Measurements from ENCODE around the gene MRPS14. TPM values are rescaled to one million over a fixed set of nuclear protein-coding genes. Genes with fewer than 3 reads are reported as not detected.

The MRPS14 gene
- total RNA-seq (2014; rRNA removed; shearing (Covaris generic)) = 35.5 and 43.7 TPM in 2 replicates
- 47.1 and 49.6 TPM in 2 replicates for total RNA-seq (2022)
- Bru-seq, nascent RNA = percentile 85 among the genes with signal in this experiment
- percentile 82 among the genes with signal in this experiment for BruChase-seq, experiment 1, labeled RNA remaining after a 6-hour chase
- percentile 81 among the genes with signal in this experiment for BruChase-seq, experiment 2, labeled RNA remaining after a 2-hour chase
- long read RNA-seq, transcript MRPS14-201 (3 exons, 910 nt) = minor isoform, 10 of 119 reads
- long read RNA-seq, transcript MRPS14-202 (3 exons, 2,115 nt) = major isoform, 91 of 119 reads
- long read RNA-seq, partial matches to known transcripts = 4 of 119 reads
- long read RNA-seq, other reads (novel, unspliced or antisense) = 14 of 119 reads

DNA sequence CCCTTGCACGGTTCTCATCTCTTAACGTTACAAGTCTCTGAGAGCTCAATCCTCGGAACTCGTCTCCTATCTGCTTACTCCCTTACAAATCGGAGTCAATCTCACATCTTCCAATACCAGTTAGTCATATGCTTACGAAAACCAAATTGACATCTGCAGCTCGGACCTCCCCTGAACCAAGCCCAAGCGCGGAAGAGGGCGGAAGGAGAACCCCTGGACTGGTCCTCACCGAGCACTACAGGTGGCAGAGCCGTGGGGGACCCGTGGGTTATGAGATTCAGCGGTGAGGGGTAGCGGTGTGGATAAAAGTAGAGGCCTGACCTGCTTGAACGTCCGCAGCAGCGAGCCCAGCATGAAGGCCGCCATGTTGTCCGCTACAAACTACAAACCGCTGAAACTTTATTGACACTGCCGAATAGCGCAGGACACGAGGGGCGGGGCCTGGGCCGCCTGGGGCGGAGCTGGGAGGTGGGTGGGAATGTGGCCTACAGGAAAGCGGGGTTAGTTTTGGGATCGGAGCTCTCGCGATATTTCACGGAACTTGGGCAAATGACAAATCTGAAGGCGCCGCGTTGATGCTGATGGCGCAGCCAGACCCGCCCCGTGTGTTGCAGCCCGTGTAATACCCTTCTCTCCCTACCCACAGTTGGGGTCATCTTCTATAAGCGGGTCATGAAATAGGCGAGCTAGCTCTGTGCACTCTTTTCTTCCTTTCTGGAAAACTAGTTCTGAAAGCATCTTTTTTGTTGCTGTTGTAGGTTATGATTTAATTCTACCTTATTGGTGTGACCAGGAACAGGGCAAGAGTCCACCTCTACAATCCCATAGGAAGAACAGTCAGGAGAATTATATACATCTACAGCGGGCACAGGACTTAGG, at the start of gene MRPS14:
Gene MRPS14, minus strand, starts transcription at position 383 of the 879 bp plus-strand sequence. Its CDS starts 17 bp downstream, at position 366.
- H3K79me2 ChIP-seq (ENCODE audit: insufficient read depth, low read depth, low read length) = peaks cover 34% of the 10 kb centered on the region
- ChIA-PET CTCF (ENCODE audit: unreplicated experiment) (interaction anchor here (0.6 to 1.6 kb wide), 5 partner anchors 22 to 346 kb away, joined by 3 to 5 read pairs (median 3); no protein-coding TSS in a partner anchor), POLR2A (interaction anchor here (0.5 to 2.2 kb wide), 17 partner anchors 9 to 1155 kb away, joined by 3 to 27 read pairs (median 3); partner anchors contain the start of genes CACYBP, GAS5 and ZBTB37)
- DNase-seq (ENCODE audit: low spot score) = peak; percentile 99
- TSS peak; percentile 84 for BruUV-seq (replicated peaks)
- intact Hi-C loops (cut with micrococcal nuclease; ENCODE audit: unreplicated experiment) = loop anchor here (2.0 to 10.0 kb wide), 2 partner anchors 22 to 1182 kb away; partner anchors contain the start of gene COP1
- H3K4me1 ChIP-seq (ENCODE audit: insufficient read depth, low read length, poor library complexity, severe bottlenecking) = peaks cover 18% of the 10 kb centered on the region
- H3K27ac ChIP-seq (ENCODE audit: low read depth, low read length, poor library complexity, severe bottlenecking) = peak within 1 kb of the TSS; percentile 64
- H3K4me3 ChIP-seq (ENCODE audit: low read depth, low read length, poor library complexity, severe bottlenecking) = peak within 1 kb of the TSS; percentile 96
- peak within 1 kb of the TSS; percentile 98 for H2AFZ ChIP-seq (ENCODE audit: low read length)
- no peaks in the 10 kb centered on the region for H3K9me3 ChIP-seq (ENCODE audit: low read length)
- H4K20me1 ChIP-seq (ENCODE audit: insufficient read depth, low read length) = no peaks in the 10 kb centered on the region
- peaks cover 10% of the 10 kb centered on the region; the same call in 1 of the 2 replicates for H3K36me3 ChIP-seq (ENCODE audit: insufficient read depth, low read length)
- TF ChIP-seq EZH2phosphoT487 (IDR thresholded peaks at IDR 0.05; ENCODE audit: borderline replicate concordance, low read depth, low read length) = no peak
- TF ChIP-seq, protein P1, sequence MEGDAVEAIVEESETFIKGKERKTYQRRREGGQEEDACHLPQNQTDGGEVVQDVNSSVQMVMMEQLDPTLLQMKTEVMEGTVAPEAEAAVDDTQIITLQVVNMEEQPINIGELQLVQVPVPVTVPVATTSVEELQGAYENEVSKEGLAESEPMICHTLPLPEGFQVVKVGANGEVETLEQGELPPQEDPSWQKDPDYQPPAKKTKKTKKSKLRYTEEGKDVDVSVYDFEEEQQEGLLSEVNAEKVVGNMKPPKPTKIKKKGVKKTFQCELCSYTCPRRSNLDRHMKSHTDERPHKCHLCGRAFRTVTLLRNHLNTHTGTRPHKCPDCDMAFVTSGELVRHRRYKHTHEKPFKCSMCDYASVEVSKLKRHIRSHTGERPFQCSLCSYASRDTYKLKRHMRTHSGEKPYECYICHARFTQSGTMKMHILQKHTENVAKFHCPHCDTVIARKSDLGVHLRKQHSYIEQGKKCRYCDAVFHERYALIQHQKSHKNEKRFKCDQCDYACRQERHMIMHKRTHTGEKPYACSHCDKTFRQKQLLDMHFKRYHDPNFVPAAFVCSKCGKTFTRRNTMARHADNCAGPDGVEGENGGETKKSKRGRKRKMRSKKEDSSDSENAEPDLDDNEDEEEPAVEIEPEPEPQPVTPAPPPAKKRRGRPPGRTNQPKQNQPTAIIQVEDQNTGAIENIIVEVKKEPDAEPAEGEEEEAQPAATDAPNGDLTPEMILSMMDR (conservative IDR thresholded peaks at IDR 0.05; ENCODE audit: low read length) = no peak
- peak within 1 kb of the TSS; percentile 89 for H3K4me2 ChIP-seq (ENCODE audit: low read length)
- H3K9me2 ChIP-seq (ENCODE audit: insufficient read depth, low read length) = no peaks in the 10 kb centered on the region

DNA sequence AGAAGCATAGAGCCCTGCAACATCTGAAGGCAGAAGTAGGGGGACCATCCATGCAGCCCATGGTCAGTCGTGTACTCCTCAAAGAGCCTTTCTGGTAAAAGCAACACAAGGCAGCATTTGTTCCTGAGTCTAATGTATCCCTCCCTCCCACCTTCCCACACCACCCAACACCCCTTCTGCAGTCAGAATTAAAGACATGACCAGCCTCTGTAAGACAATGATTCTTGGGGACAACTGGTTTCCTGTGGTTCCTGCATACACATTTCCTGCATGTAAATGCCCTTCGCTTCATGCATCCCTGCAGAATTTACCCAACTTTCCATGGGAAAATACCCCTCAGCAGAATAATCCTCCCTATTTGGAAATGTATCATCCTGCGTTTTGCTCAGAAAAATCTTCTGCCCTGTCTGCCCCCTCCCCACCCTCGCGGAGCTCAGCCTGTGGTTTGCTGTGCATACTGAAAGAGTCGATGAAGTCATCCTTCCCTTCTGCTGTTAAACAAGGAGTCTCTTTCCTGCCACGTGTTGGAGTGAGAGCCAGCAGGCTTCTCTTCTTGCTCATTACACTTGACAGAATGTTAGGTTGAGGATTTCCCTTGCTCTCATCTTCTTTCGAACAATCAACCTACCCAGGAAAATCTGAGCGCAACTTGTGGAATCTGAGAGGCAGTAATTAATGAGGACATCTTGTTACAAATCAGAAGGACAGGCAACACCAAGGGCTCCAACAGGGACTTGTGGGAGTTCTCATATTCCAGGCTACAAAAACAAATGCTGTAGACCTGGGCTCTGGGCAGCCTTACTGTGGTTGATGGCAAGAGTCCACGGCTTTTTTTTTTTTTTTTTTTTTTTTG, 49.1 kb upstream of the MRPS14 start:
- no peaks in the 10 kb centered on the region for H3K36me3 ChIP-seq (ENCODE audit: insufficient read depth, low read length)
- POLR2A ChIA-PET = interaction anchor here (1.6 kb wide), 1 partner anchor 11 kb away, joined by 3 read pairs; no protein-coding TSS in a partner anchor
- H3K27ac ChIP-seq (ENCODE audit: low read depth, low read length, poor library complexity, severe bottlenecking) = no peak overlapping the region
- no peaks in the 10 kb centered on the region for H4K20me1 ChIP-seq (ENCODE audit: insufficient read depth, low read length)
- no TSS peak for BruUV-seq (replicated peaks)
- intact Hi-C loops (cut with micrococcal nuclease; ENCODE audit: unreplicated experiment) = no loop called here
- H3K4me3 ChIP-seq (ENCODE audit: low read depth, low read length, poor library complexity, severe bottlenecking) = no peak overlapping the region
- H3K79me2 ChIP-seq (ENCODE audit: insufficient read depth, low read depth, low read length) = no peaks in the 10 kb centered on the region
- no peaks in the 10 kb centered on the region for H3K9me2 ChIP-seq (ENCODE audit: insufficient read depth, low read length)
- H3K4me1 ChIP-seq (ENCODE audit: insufficient read depth, low read length, poor library complexity, severe bottlenecking) = no peaks in the 10 kb centered on the region
- TF ChIP-seq EZH2phosphoT487 (IDR thresholded peaks at IDR 0.05; ENCODE audit: borderline replicate concordance, low read depth, low read length) = no peak
- TF ChIP-seq, protein P1 (conservative IDR thresholded peaks at IDR 0.05; ENCODE audit: low read length) = no peak
- no peaks in the 10 kb centered on the region for H3K9me3 ChIP-seq (ENCODE audit: low read length)
- CTCF ChIA-PET (ENCODE audit: unreplicated experiment) = no interaction called here
- DNase-seq (ENCODE audit: low spot score) = no peak
- no peak overlapping the region for H2AFZ ChIP-seq (ENCODE audit: low read length)
- H3K4me2 ChIP-seq (ENCODE audit: low read length) = no peak overlapping the region

Data from OCI-LY7 (cell line).